Small intestine (tissue), 7 donors: ENCODE results near the gene GALNT15. TPM values are rescaled to one million over a fixed set of nuclear protein-coding genes. Genes with fewer than 3 reads are reported as not detected.

ENCODE experiments used
- DNase-seq, 2 donors: peaks; one replicate each; pipeline versions ENCODE4 v3.0.0 to v3.0.0-alpha.2; 2013
- FAIRE-seq: peaks from 2 replicates; lab custom pipeline; 2012; peaks lifted over from hg19 to GRCh38; lab: Jason Lieb, UNC
- H3K27ac ChIP-seq, 3 donors: one replicate each; pipeline ENCODE4 v1.5.1; 2013; ENCODE audit warnings: low read length in 2 of 3, mild to moderate bottlenecking in 2 of 3, control low read depth in 1 of 3, inconsistent platforms in 1 of 3, low read depth in 1 of 3, moderate library complexity in 1 of 3
- H3K27me3 ChIP-seq, 3 donors: one replicate each; pipeline ENCODE4 v1.6.1; 2013; ENCODE audit warnings: low read length in 3 of 3, inconsistent platforms in 1 of 3; ENCODE audit not compliant: control insufficient read depth in 3 of 3, insufficient read depth in 3 of 3
- H3K36me3 ChIP-seq, 3 donors: one replicate each; pipeline ENCODE4 v1.6.1; 2013; ENCODE audit warnings: low read length in 3 of 3, inconsistent platforms in 1 of 3, low read depth in 1 of 3, mild to moderate bottlenecking in 1 of 3, moderate library complexity in 1 of 3; ENCODE audit not compliant: control insufficient read depth in 3 of 3, insufficient read depth in 2 of 3
- H3K4me1 ChIP-seq, 3 donors: one replicate each; pipeline ENCODE4 v1.6.1; 2013; ENCODE audit warnings: low read length in 2 of 3, inconsistent platforms in 1 of 3, low read depth in 1 of 3, mild to moderate bottlenecking in 1 of 3, moderate library complexity in 1 of 3; ENCODE audit not compliant: control insufficient read depth in 3 of 3, insufficient read depth in 2 of 3
- H3K4me3 ChIP-seq, 3 donors: one replicate each; pipeline ENCODE4 v1.5.1; 2013; ENCODE audit warnings: low read length in 3 of 3, control low read depth in 1 of 3, inconsistent platforms in 1 of 3, low read depth in 1 of 3, mild to moderate bottlenecking in 1 of 3, moderate library complexity in 1 of 3
- H3K9me3 ChIP-seq, 2 donors: one replicate each; pipeline ENCODE4 v1.6.1; 2013; ENCODE audit warnings: low read depth in 1 of 2, low read length in 1 of 2; ENCODE audit not compliant: control insufficient read depth in 2 of 2, insufficient read depth in 1 of 2
- WGBS, 3 donors: extraction: QIAGEN DNeasy Blood & Tissue Kit; methylation state at CpG; one replicate each; pipeline ENCODE4 v1.1.7; 2013; 5-methylcytosine and 5-hydroxymethylcytosine counted together
- polyA plus RNA-seq, 4 donors: library from polyadenylated mRNA; stranded (reverse) in 3 of 4; unstranded in 1 of 4; fragments of 200-250 nt in 3 of 4; fragments of 120-200 nt in 1 of 4; gene quantifications; one replicate each; pipeline versions ENCODE4 v1.2.1 to v1.2.3, GENCODE V29; 2013
- donor health status: healthy with polysubstance abuse.
- donor health status: control.
- donor health status: control.
- donor health status: Bipolar disorder and iron deficiency.
- donor health status: healthy.

The GALNT15 gene
- polyA plus RNA-seq, 4 donors, result 0.41 to 29.5 (median 0.88) TPM

- WGBS, 3 donors, result 46 to 71% (median 62%) methylated on average over 3 of the region's 3 CpGs
- no peaks in the 10 kb centered on the region for H3K36me3 ChIP-seq
- peak overlapping the region in 1 of 3 donors; percentile 53 for H3K27ac ChIP-seq
- FAIRE-seq (no peak), DNase-seq (peak in 1 of 2 donors; percentile 31)
- peaks cover 0 to 2% of the 10 kb centered on the region in 2 donors for H3K9me3 ChIP-seq
- no peaks in the 10 kb centered on the region for H3K27me3 ChIP-seq
- H3K4me3 ChIP-seq, result no peak overlapping the region
- H3K4me1 ChIP-seq, result peaks cover 0 to 27% (median 7%) of the 10 kb centered on the region in 3 donors
Measured at GRCh38 chr3:16249336-16249735, 74.9 kb downstream of the GALNT15 start.

- no peak for FAIRE-seq
- no peaks in the 10 kb centered on the region for H3K36me3 ChIP-seq
- WGBS, 3 donors, result 69 to 75% (median 70%) methylated on average over 3 of the region's 3 CpGs
- peak overlapping the region in 1 of 3 donors; percentile 53 for H3K27ac ChIP-seq
- H3K4me1 ChIP-seq, result peaks cover 0 to 27% (median 7%) of the 10 kb centered on the region in 3 donors
- H3K9me3 ChIP-seq, result peaks cover 0 to 2% of the 10 kb centered on the region in 2 donors
- no peak overlapping the region for H3K4me3 ChIP-seq
- peak in 1 of 2 donors; percentile 51 for DNase-seq
- H3K27me3 ChIP-seq, result no peaks in the 10 kb centered on the region
Measured at GRCh38 chr3:16249886-16250285, 75.4 kb downstream of the GALNT15 start.

- no peaks in the 10 kb centered on the region for H3K27me3 ChIP-seq
- H3K4me1 ChIP-seq, result peaks cover 0 to 27% (median 7%) of the 10 kb centered on the region in 3 donors
- no peak overlapping the region for H3K4me3 ChIP-seq
- WGBS, 3 donors, result 77 to 81% (median 77%) methylated on average over 9 of the region's 9 CpGs
- H3K36me3 ChIP-seq, result no peaks in the 10 kb centered on the region
- DNase-seq, result no peak
- FAIRE-seq, result no peak
- peaks cover 0 to 2% of the 10 kb centered on the region in 2 donors for H3K9me3 ChIP-seq
- peak overlapping the region in 2 of 3 donors; percentile 68 to 82 for H3K27ac ChIP-seq
Measured at GRCh38 chr3:16251316-16252085, 77.0 kb downstream of the GALNT15 start.

GRCh38 chr3:16252243-16252978 is 77.9 kb downstream of the GALNT15 start:
- WGBS, 3 donors, result 9 to 42% (median 31%) methylated on average over 7 of the region's 7 CpGs
- Histone ChIP-seq H3K27me3 (no peaks in the 10 kb centered on the region), H3K4me3 (no peak overlapping the region), H3K4me1 (peaks cover 0 to 27% (median 7%) of the 10 kb centered on the region in 3 donors), H3K36me3 (peaks cover 0 to 2% (median 0%) of the 10 kb centered on the region in 3 donors), H3K27ac (peak overlapping the region; percentile 17 to 82 (median 68)), H3K9me3 (peaks cover 0 to 2% of the 10 kb centered on the region in 2 donors)
- DNase-seq (peak; percentile 92 to 93), FAIRE-seq (no peak)

GRCh38 chr3:16252988-16253387 is 78.5 kb downstream of the GALNT15 start:
- no peak for FAIRE-seq
- H3K4me1 ChIP-seq, result peaks cover 0 to 27% (median 7%) of the 10 kb centered on the region in 3 donors
- peak in 1 of 2 donors; percentile 58 for DNase-seq
- H3K27ac ChIP-seq, result peak overlapping the region; percentile 0 to 82 (median 68)
- H3K9me3 ChIP-seq, result peaks cover 0 to 2% of the 10 kb centered on the region in 2 donors
- H3K27me3 ChIP-seq, result no peaks in the 10 kb centered on the region
- H3K36me3 ChIP-seq, result peaks cover 0 to 2% (median 0%) of the 10 kb centered on the region in 3 donors
- WGBS, 3 donors, result 30 to 59% (median 55%) methylated on average over 2 of the region's 2 CpGs
- H3K4me3 ChIP-seq, result no peak overlapping the region

GRCh38 chr3:16253601-16254000 is 79.1 kb downstream of the GALNT15 start:
- Histone ChIP-seq H3K36me3 (peaks cover 0 to 4% (median 2%) of the 10 kb centered on the region in 3 donors), H3K27ac (peak overlapping the region; percentile 0 to 82 (median 68)), H3K9me3 (peaks cover 0 to 2% of the 10 kb centered on the region in 2 donors), H3K4me3 (no peak overlapping the region), H3K27me3 (no peaks in the 10 kb centered on the region), H3K4me1 (peaks cover 0 to 27% (median 7%) of the 10 kb centered on the region in 3 donors)
- no peak for FAIRE-seq
- no peak for DNase-seq
- WGBS, 3 donors, result 86 to 98% (median 88%) methylated on average over 7 of the region's 7 CpGs

GRCh38 chr3:16254916-16255315 is 80.4 kb downstream of the GALNT15 start:
- H3K27ac ChIP-seq, result no peak overlapping the region
- peaks cover 0 to 2% of the 10 kb centered on the region in 2 donors for H3K9me3 ChIP-seq
- DNase-seq (no peak), FAIRE-seq (no peak)
- H3K36me3 ChIP-seq, result peaks cover 2 to 4% (median 4%) of the 10 kb centered on the region in 3 donors
- peaks cover 0 to 21% (median 7%) of the 10 kb centered on the region in 3 donors for H3K4me1 ChIP-seq
- WGBS, 3 donors, result 68 to 87% (median 70%) methylated on average over 5 of the region's 5 CpGs
- H3K4me3 ChIP-seq, result no peak overlapping the region
- H3K27me3 ChIP-seq, result no peaks in the 10 kb centered on the region

- Histone ChIP-seq H3K9me3 (peaks cover 0 to 2% of the 10 kb centered on the region in 2 donors), H3K27ac (no peak overlapping the region), H3K4me1 (peaks cover 0 to 20% (median 7%) of the 10 kb centered on the region in 3 donors), H3K27me3 (no peaks in the 10 kb centered on the region), H3K4me3 (no peak overlapping the region), H3K36me3 (peaks cover 2 to 4% (median 4%) of the 10 kb centered on the region in 3 donors)
- no peak for FAIRE-seq
- 62 to 87% (median 78%) methylated on average over 3 of the region's 3 CpGs for WGBS, 3 donors
- no peak for DNase-seq
Measured at GRCh38 chr3:16255326-16255725, 80.8 kb downstream of the GALNT15 start.
